Subcutaneous adipose tissue (tissue), 4 donors: ENCODE measurements around the gene C1QL2. TPM values are rescaled to one million over a fixed set of nuclear protein-coding genes. Genes with fewer than 3 reads are reported as not detected.

Experiments
- CTCF ChIP-seq: fragments of 450-650 bp; IDR thresholded peaks from one replicate; pipeline ENCODE4 v1.5.1; 2016; ENCODE audit warnings: low read depth, mild to moderate bottlenecking, control low read depth, antibody characterized with exemption, moderate library complexity
- total RNA-seq, 4 donors: library from RNA; depleted of rRNA; stranded (reverse); fragments of >200 nt; gene quantifications; one replicate each; pipeline ENCODE4 v1.1.0, GENCODE V29; 2016

The C1QL2 gene
- total RNA-seq, 4 donors from 2014 or later = not detected

DNA sequence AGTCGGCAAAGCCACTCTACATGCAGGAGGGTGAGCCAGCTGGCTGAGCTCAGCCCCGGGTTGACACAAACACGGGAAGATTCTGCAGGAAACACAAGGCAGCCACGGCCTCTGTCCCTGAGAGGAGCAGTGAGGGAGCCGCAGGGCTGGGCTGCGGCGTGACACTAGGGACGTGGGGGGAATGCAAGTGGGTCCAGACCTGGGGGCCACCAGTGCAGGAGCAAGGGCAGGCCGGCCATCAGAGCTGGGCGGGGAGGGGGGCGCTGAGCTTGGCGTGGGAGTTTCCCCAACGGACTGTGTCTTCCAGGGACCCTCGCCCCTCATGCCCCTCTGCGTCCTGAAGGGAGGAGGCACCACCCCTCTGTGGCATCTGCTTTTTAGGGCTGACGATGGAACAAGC is 12.0 kb upstream of the C1QL2 start:
- TF ChIP-seq CTCF = no peak

GRCh38 chr2:119169717-119170116 is 11.2 kb upstream of the C1QL2 start:
- no peak for TF ChIP-seq CTCF

GRCh38 chr2:119160361-119160990 is 1.9 kb upstream of the C1QL2 start:
- TF ChIP-seq CTCF = no peak

DNA sequence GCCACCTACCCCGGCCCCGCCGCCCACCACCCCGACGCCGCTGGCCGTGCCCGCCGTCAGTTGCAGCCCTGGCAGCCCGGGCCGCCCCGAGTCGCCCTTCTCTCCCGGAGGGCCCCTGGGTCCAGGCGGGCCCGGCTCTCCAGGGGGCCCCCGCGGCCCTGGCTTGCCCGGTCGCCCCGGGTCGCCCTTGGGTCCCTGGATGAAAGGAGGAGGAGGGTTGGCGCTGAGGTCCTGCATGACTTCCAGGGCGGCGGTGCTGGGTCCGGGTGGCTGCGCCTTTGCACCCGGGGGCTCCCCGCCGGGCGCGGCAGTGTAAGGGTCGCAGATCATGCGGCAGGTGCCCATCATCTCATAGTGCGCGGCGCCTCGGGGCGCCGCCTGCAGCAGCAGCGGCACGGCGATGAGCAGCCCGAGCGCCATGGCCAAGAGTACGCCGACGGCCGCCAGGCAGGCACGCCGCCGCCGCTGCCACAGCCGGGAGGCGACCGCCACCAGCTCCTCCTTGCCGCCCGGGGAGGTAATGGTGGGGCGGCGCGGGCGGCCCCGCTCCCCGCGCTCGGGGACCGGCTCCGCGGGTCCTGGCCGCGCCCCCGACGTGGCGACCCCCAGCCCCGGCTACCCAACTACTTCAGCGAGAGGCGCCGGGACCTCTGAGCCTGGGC is 570 bp downstream of the C1QL2 start:
- no peak for TF ChIP-seq CTCF

DNA sequence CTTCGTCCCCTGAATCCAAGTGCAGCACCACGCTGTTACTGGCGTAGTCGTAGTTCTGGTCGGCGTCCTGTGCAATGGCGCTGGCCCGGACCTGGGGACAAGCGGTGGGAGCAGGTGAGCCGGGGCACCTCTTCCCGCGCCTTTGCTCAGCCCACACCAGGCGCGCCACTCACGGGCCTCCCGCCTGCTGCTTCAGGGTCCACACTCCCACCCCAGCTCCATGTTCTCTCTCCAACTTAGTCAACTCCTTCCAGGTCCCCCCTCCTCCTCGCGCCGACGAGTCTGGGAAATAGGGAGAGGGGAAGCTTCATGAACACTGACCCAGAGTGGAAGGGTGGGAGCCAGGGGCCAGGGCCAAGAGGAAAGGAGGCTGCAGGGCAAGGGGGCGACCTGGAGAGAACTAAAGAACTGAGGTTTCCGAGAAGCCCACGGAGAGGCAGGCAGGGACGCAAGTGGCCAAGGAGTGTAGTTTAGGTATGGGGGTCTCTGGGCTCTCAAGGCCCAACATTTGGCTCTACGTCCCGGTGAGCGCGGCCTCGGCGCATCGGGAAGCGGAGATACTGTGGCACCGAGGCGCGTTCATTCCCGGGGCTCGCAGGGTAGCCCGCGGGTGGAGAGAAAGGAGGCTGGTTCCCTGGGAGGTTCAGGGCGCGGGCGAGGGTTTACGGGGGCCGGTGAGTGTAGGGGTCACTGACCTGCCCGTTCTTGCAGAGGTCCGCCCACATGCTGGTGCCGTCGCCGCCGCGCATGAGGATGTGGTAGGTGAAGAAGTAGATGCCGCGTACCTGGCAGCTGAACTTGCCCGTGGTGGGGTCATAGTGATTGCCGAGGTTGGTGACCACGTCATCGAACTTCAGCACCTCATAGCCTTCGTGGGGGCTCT is 1.4 kb downstream of the C1QL2 start:
- no peak for TF ChIP-seq CTCF

DNA sequence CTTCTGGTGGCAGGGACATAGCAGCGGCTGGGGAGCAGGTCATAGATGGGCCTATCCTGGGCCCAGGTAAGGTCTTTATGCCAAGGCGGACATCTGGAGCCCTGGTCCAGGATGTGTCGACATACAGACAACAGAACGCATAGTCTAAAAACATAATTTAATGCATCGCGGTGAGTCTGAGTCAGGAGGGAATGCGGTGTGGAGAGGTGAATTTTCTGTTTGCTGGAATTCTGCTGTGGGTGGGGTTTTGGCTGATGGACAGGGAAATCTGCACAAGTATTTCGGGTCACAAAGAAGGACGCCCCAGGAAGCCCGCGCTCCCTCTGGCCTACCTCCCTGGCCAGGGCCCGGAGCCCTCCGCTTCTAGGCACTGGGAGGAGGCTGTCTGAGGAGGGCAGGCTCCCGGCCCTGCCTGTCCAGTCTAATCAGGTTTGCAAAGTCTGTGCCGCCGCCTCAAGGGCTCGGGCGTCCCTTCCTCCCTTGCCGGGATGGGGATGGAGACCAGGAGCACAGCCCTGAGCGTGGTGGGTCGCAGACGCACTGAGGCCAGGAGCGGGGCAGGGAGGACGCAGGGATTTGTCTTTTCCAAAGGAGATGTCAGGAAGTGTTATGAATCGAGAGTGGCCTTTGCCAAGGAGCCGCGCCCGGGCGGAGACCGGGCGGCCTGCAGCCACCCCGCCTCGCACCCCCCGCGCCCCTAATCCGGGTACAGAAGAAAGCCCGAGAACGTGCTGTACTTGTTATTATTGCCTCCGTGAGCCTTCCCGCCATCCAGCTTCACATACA is 2.3 kb downstream of the C1QL2 start:
- no peak for TF ChIP-seq CTCF
